ENCODE results near the gene TTC22.

TTC22 gene

DNA sequence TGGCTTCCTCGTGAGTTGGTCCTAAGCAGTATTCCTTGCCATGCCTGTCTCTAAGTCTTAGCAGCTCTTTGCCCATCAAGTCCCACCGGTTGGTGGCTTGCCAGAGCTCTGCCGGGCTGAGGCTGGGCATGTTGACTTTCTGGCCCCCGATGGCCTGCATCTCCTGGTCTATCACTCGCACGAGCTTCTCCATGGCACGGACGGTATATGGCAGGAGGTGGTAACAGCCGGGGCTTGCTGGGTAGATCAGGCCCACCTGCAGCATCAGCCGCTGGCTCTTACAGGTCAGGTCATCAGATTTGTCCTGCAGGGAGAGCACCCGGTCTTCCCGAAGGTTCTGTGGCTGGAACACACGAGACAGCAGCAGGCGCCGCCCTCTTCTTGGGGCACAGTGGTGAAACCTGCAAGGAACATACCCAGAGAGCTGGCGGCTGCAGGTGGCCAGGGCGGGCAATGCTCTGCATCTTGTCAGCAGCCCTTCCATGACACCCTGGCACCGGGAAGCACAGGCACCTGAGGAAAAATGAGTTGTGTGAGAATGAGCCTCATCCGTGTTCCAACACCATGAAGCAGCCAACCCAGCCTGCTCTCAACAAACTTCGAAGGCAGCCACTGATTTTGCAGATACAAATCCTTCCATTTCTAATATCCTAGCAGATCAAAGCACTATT lies 42.3 kb downstream of the TTC22 start:
- no peak for TF ChIP-seq CTCF (IDR thresholded peaks at IDR 0.05; ENCODE audit: extremely low read depth, insufficient read depth, missing control alignments)
- DNase-seq (ENCODE audit: low spot score), result no peak
- in situ Hi-C loops (cut with MboI; ENCODE audit: low pct_unique_long_range_greater_than_20kb, low sequenced_read_pairs, unreplicated experiment), result no loop called here

GRCh38 chr1:54757833-54758232 lies 43.3 kb downstream of the TTC22 start:
- in situ Hi-C loops (cut with MboI; ENCODE audit: low pct_unique_long_range_greater_than_20kb, low sequenced_read_pairs, unreplicated experiment), result no loop called here
- DNase-seq (ENCODE audit: low spot score), result no peak
- no peak for TF ChIP-seq CTCF (IDR thresholded peaks at IDR 0.05; ENCODE audit: extremely low read depth, insufficient read depth, missing control alignments)

GRCh38 chr1:54754486-54755285 lies 46.4 kb downstream of the TTC22 start:
- in situ Hi-C loops (cut with MboI; ENCODE audit: low pct_unique_long_range_greater_than_20kb, low sequenced_read_pairs, unreplicated experiment), result no loop called here
- TF ChIP-seq CTCF (IDR thresholded peaks at IDR 0.05; ENCODE audit: extremely low read depth, insufficient read depth, missing control alignments), result no peak
- no peak for DNase-seq (ENCODE audit: low spot score)

- DNase-seq (ENCODE audit: low spot score), result no peak
- in situ Hi-C loops (cut with MboI; ENCODE audit: low pct_unique_long_range_greater_than_20kb, low sequenced_read_pairs, unreplicated experiment), result no loop called here
- TF ChIP-seq CTCF (IDR thresholded peaks at IDR 0.05; ENCODE audit: extremely low read depth, insufficient read depth, missing control alignments), result no peak
Measured at GRCh38 chr1:54754045-54754444, 47.1 kb downstream of the TTC22 start.

DNA sequence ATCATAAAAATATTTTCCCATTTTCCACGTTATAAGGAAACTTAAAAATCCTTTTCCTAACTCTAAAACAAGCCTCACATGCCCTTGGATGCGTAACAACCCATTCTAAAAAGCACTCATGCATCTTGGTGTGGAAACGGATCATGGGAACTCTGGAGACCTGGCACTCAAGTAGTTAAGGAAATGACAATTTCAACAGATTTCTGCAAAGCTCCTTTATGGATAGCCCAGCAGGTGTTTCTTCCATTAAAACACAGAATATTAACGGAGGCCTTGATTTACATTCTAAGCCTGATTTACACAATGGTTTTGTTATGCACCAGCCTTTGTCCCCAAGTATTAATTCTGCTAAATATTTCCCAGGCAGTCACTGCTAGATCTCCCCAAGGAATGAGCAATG lies 49.7 kb downstream of the TTC22 start:
- DNase-seq (ENCODE audit: low spot score), result no peak
- no peak for TF ChIP-seq CTCF (IDR thresholded peaks at IDR 0.05; ENCODE audit: extremely low read depth, insufficient read depth, missing control alignments)
- in situ Hi-C loops (cut with MboI; ENCODE audit: low pct_unique_long_range_greater_than_20kb, low sequenced_read_pairs, unreplicated experiment), result no loop called here

GRCh38 chr1:54750596-54750995 lies 50.5 kb downstream of the TTC22 start:
- no peak for DNase-seq (ENCODE audit: low spot score)
- in situ Hi-C loops (cut with MboI; ENCODE audit: low pct_unique_long_range_greater_than_20kb, low sequenced_read_pairs, unreplicated experiment), result no loop called here
- TF ChIP-seq CTCF (IDR thresholded peaks at IDR 0.05; ENCODE audit: extremely low read depth, insufficient read depth, missing control alignments), result no peak

Measured in GM13977 (cell line).